ENCODE measurements around the gene CTIF. TPM values are rescaled to one million over a fixed set of nuclear protein-coding genes. Genes with fewer than 3 reads are reported as not detected.

CTIF gene
- total and polyA plus RNA-seq, 4 donors: 10.6 to 26.7 (median 12.3) TPM

DNA sequence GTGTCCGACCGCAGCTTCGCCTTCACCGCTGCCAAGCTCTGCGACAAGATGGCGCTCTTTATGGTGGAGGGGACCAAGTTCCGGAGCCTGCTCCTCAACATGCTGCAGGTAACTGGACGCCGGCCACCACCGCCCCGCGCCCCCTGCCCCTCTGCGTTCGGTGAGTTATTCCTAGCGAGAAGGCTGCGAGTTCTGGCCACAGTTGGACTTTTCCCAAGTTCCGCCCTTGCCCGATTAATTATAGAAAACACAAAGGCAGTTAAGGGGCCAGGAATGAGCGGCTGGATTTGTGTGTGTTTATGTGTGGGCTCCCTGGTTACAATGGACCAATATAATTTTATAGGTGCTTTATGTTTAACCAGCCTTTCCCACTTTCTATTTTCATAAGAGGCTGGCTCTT, 222.8 kb downstream of the CTIF start (continued):
- no peak for TF ChIP-seq CTCF (IDR thresholded peaks at IDR 0.05; ENCODE audit: low read depth, low read length, missing input control)
- TF ChIP-seq RXRA (IDR thresholded peaks at IDR 0.05): no peak
- TF ChIP-seq JUND (IDR thresholded peaks at IDR 0.05): no peak
- TF ChIP-seq RAD21 (IDR thresholded peaks at IDR 0.05): no peak

DNA sequence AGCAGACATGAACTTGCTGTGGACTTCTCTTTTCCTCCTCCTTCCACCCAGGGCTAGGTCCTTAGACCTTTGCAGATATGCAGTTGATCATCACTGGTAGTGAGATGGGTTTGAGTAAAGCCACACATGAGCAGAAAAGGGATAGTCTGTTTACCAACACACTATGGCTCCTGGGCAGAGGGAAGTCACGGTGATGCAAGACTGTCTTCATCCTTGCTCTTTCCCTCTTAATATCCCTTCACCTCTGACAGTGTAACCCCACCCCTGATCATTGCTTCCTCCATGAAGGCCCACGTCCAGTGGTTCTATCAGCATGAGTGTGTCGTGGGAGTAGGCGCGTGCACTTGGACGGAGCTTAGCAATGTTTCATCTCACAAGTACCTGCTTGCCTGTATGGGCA, 223.2 kb downstream of the CTIF start:
- Histone ChIP-seq H3K9ac (ENCODE audit: low read depth in 1 of 2, low read length in 2 of 2) (no peak overlapping the region), H3K27me3 (ENCODE audit: control insufficient read depth in 4 of 4, insufficient read depth in 4 of 4, low read length in 3 of 4) (no peaks in the 10 kb centered on the region), H3K4me3 (ENCODE audit: low read depth in 1 of 3, low read length in 3 of 3) (no peak overlapping the region), H3K36me3 (ENCODE audit: control insufficient read depth in 4 of 4, insufficient read depth in 3 of 4, low read depth in 1 of 4, low read length in 3 of 4) (peaks cover 7 to 46% (median 16%) of the 10 kb centered on the region in 4 donors), H3K27ac (ENCODE audit: low read depth in 1 of 2, low read length in 2 of 2) (no peak overlapping the region), H3K9me3 (ENCODE audit: control insufficient read depth in 4 of 4, low read length in 3 of 4) (no peaks in the 10 kb centered on the region), H3K4me1 (ENCODE audit: control insufficient read depth in 4 of 4, insufficient read depth in 4 of 4, low read length in 3 of 4) (no peaks in the 10 kb centered on the region)
- no peak for DNase-seq (ENCODE audit: low spot score)
- TF ChIP-seq REST (IDR thresholded peaks at IDR 0.05) (no peak), RAD21 (IDR thresholded peaks at IDR 0.05) (no peak), HNF4G (IDR thresholded peaks at IDR 0.05) (no peak), TAF1 (conservative IDR thresholded peaks at IDR 0.05) (no peak), SP1 (IDR thresholded peaks at IDR 0.05) (no peak), EGR1 (IDR thresholded peaks at IDR 0.05; ENCODE audit: low read depth in 2 of 2) (no peak), HNF4A (conservative IDR thresholded peaks at IDR 0.05) (no peak), ZBTB33 (IDR thresholded peaks at IDR 0.05) (no peak), JUND (IDR thresholded peaks at IDR 0.05) (no peak), FOXA1 (IDR thresholded peaks at IDR 0.05) (no peak), CTCF (IDR thresholded peaks at IDR 0.05; ENCODE audit: low read depth, low read length, missing input control) (no peak), NR2F2 (IDR thresholded peaks at IDR 0.05) (no peak)
- TF ChIP-seq, protein P1, sequence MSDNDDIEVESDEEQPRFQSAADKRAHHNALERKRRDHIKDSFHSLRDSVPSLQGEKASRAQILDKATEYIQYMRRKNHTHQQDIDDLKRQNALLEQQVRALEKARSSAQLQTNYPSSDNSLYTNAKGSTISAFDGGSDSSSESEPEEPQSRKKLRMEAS (IDR thresholded peaks at IDR 0.05): no peak
- 94% methylated on average over 6 of the region's 6 CpGs for WGBS

Measured in liver (tissue), 9 donors.